ENCODE measurements around the gene FOXN3. TPM values are rescaled to one million over a fixed set of nuclear protein-coding genes. Genes with fewer than 3 reads are reported as not detected.
"Not testable (repeated sequence)": the region's sequence is repeated elsewhere in the genome, so short reads cannot be mapped to it uniquely, and the experiment has no call there.

Gene FOXN3
- polyA plus RNA-seq, 1 of the 3 experiments (the other 2 are of a cell fraction): 9.8 TPM

- Histone ChIP-seq H3K27me3 (ENCODE audit: insufficient read depth) (no peaks in the 10 kb centered on the region), H3K9ac (no peak overlapping the region), H3K9me3 (no peaks in the 10 kb centered on the region), H3K4me2 (no peak overlapping the region), H3K79me2 (ENCODE audit: insufficient read depth) (no peaks in the 10 kb centered on the region), H3K27ac (ENCODE audit: low read depth in 2 of 2, low read length in 1 of 2) (no peak overlapping the region), H2AFZ (ENCODE audit: low read depth) (no peak overlapping the region), H4K20me1 (ENCODE audit: insufficient read depth) (no peaks in the 10 kb centered on the region), H3K36me3 (replicated peaks in 1 of 2; ENCODE audit: control insufficient read depth in 1 of 2, insufficient read depth in 2 of 2, low read length in 1 of 2) (no peaks in the 10 kb centered on the region), H3K9me2 (no peaks in the 10 kb centered on the region), H3K4me1 (ENCODE audit: control insufficient read depth in 1 of 2, insufficient read depth in 2 of 2, low read depth in 1 of 2, low read length in 1 of 2) (peaks cover 8 to 32% of the 10 kb centered on the region in 2 experiments; a peak in 3 of 4 replicates), H3F3A (replicated peaks; ENCODE audit: insufficient read depth) (no peaks in the 10 kb centered on the region), H3K4me3 (ENCODE audit: low read depth in 2 of 2, low read length in 1 of 2) (no peak overlapping the region)
- 94% methylated on average over 3 of the region's 3 CpGs for WGBS (ENCODE audit: low lambda C conversion rate)
- DNase-seq: no peak
- ChIA-PET POLR2A (no interaction called here), CTCF (no interaction called here)
- no peak for TF ChIP-seq ZBTB33 (IDR thresholded peaks at IDR 0.05; ENCODE audit: borderline replicate concordance, low read depth)
- TF ChIP-seq, protein P1, sequence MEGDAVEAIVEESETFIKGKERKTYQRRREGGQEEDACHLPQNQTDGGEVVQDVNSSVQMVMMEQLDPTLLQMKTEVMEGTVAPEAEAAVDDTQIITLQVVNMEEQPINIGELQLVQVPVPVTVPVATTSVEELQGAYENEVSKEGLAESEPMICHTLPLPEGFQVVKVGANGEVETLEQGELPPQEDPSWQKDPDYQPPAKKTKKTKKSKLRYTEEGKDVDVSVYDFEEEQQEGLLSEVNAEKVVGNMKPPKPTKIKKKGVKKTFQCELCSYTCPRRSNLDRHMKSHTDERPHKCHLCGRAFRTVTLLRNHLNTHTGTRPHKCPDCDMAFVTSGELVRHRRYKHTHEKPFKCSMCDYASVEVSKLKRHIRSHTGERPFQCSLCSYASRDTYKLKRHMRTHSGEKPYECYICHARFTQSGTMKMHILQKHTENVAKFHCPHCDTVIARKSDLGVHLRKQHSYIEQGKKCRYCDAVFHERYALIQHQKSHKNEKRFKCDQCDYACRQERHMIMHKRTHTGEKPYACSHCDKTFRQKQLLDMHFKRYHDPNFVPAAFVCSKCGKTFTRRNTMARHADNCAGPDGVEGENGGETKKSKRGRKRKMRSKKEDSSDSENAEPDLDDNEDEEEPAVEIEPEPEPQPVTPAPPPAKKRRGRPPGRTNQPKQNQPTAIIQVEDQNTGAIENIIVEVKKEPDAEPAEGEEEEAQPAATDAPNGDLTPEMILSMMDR (IDR thresholded peaks at IDR 0.05): no peak
- no peak for TF ChIP-seq YY1 (IDR thresholded peaks at IDR 0.05; ENCODE audit: low read depth)
- no peak for TF ChIP-seq FOXJ3 (CRISPR knock-in tag; IDR thresholded peaks at IDR 0.05)
- TF ChIP-seq MEF2A (IDR thresholded peaks at IDR 0.05; ENCODE audit: borderline replicate concordance, low read depth): no peak
- TF ChIP-seq, protein P2, sequence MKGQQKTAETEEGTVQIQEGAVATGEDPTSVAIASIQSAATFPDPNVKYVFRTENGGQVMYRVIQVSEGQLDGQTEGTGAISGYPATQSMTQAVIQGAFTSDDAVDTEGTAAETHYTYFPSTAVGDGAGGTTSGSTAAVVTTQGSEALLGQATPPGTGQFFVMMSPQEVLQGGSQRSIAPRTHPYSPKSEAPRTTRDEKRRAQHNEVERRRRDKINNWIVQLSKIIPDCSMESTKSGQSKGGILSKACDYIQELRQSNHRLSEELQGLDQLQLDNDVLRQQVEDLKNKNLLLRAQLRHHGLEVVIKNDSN (IDR thresholded peaks at IDR 0.05; ENCODE audit: borderline replicate concordance, low read depth): no peak
- no peak for TF ChIP-seq RFX5 (IDR thresholded peaks at IDR 0.05; ENCODE audit: low read length)
- no peak for TF ChIP-seq PBX3 (IDR thresholded peaks at IDR 0.05)
- TF ChIP-seq RAD21 (IDR thresholded peaks at IDR 0.05; ENCODE audit: low read length): no peak
- TF ChIP-seq SMC3 (IDR thresholded peaks at IDR 0.05; ENCODE audit: low read depth, low read length): no peak
- TF ChIP-seq GABPA (IDR thresholded peaks at IDR 0.05; ENCODE audit: low read depth): no peak
- TF ChIP-seq RXRA (IDR thresholded peaks at IDR 0.05; ENCODE audit: borderline replicate concordance, low read depth): no peak
These were observed 166.0 kb downstream of the FOXN3 start for GRCh38 chr14:89251061-89251460.

- H3K27ac ChIP-seq (ENCODE audit: low read depth in 2 of 2, low read length in 1 of 2); H3K4me3 ChIP-seq (ENCODE audit: low read depth in 2 of 2, low read length in 1 of 2); POLR2A ChIA-PET; H3K36me3 ChIP-seq (replicated peaks in 1 of 2; ENCODE audit: control insufficient read depth in 1 of 2, insufficient read depth in 2 of 2, low read length in 1 of 2); CTCF ChIA-PET; H2AFZ ChIP-seq (ENCODE audit: low read depth); H3K27me3 ChIP-seq (ENCODE audit: insufficient read depth); H3K9ac ChIP-seq; H3K9me2 ChIP-seq; DNase-seq; H3K79me2 ChIP-seq (ENCODE audit: insufficient read depth); H4K20me1 ChIP-seq (ENCODE audit: insufficient read depth); H3K9me3 ChIP-seq; H3K4me2 ChIP-seq; H3F3A ChIP-seq (replicated peaks; ENCODE audit: insufficient read depth): not testable (repeated sequence)
- WGBS (ENCODE audit: low lambda C conversion rate): 94% methylated on average over 4 of the region's 4 CpGs
- peaks cover 8 to 35% of the 10 kb centered on the region in 2 experiments; a peak in 3 of 4 replicates for H3K4me1 ChIP-seq (ENCODE audit: control insufficient read depth in 1 of 2, insufficient read depth in 2 of 2, low read depth in 1 of 2, low read length in 1 of 2)
These were observed 166.4 kb downstream of the FOXN3 start for GRCh38 chr14:89250655-89250975.

All from SK-N-SH (cell line).